ENCODE measurements around the gene PTP4A1. TPM values are rescaled to one million over a fixed set of nuclear protein-coding genes. Genes with fewer than 3 reads are reported as not detected.

PTP4A1 gene
- polyA plus RNA-seq, 1 donor (not counting 4 experiments of a cell fraction or from before 2014, with no cell fraction given): 65.7 TPM

DNA sequence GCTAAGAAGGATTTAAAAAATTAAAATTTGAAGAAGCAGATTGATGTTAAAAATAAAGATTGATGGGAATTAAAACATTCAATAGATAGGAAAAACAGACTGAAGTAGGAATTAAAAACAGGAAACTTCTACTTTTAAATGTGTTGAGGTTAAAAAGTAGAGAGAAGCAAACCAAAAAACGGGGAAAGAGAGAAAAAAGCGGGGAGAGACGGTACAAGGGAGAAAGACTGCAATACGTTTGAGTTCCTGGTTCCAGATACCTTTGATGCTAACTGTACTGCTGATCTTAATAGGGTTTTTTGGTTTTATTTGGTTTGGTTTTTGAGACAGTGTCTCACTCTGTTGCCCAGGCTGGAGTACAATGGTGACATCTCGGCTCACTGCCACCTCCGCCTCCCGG, 27.0 kb downstream of the PTP4A1 start:
- no peak for TF ChIP-seq EZH2 (IDR thresholded peaks at IDR 0.05; ENCODE audit: low read length)
- TF ChIP-seq, protein P1, sequence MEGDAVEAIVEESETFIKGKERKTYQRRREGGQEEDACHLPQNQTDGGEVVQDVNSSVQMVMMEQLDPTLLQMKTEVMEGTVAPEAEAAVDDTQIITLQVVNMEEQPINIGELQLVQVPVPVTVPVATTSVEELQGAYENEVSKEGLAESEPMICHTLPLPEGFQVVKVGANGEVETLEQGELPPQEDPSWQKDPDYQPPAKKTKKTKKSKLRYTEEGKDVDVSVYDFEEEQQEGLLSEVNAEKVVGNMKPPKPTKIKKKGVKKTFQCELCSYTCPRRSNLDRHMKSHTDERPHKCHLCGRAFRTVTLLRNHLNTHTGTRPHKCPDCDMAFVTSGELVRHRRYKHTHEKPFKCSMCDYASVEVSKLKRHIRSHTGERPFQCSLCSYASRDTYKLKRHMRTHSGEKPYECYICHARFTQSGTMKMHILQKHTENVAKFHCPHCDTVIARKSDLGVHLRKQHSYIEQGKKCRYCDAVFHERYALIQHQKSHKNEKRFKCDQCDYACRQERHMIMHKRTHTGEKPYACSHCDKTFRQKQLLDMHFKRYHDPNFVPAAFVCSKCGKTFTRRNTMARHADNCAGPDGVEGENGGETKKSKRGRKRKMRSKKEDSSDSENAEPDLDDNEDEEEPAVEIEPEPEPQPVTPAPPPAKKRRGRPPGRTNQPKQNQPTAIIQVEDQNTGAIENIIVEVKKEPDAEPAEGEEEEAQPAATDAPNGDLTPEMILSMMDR (optimal IDR thresholded peaks at IDR 0.05 in 1 of 3, IDR thresholded peaks at IDR 0.05 in 1 of 3, conservative IDR thresholded peaks at IDR 0.05 in 1 of 3; ENCODE audit: extremely low read depth in 1 of 3, insufficient read depth in 2 of 3, low read length in 3 of 3): no peak
- Histone ChIP-seq H3K9me1 (ENCODE audit: control insufficient read depth, extremely low read depth, insufficient read depth, low read length) (no peaks in the 10 kb centered on the region), H3K4me3 (ENCODE audit: control insufficient read depth in 2 of 3, extremely low read depth in 1 of 3, insufficient read depth in 2 of 3, low read depth in 1 of 3, low read length in 3 of 3) (no peak overlapping the region), H3K9ac (ENCODE audit: control insufficient read depth, extremely low read depth, insufficient read depth, low read length) (no peak overlapping the region), H3K9me3 (ENCODE audit: control insufficient read depth, low read depth, low read length) (no peaks in the 10 kb centered on the region), H3K4me1 (ENCODE audit: control insufficient read depth, extremely low read depth, insufficient read depth, low read length) (peaks cover 11% of the 10 kb centered on the region), H2AFZ (ENCODE audit: control insufficient read depth, low read length) (no peak overlapping the region), H3K36me3 (ENCODE audit: control insufficient read depth in 2 of 2, extremely low read depth in 1 of 2, insufficient read depth in 2 of 2, low read length in 2 of 2) (no peaks in the 10 kb centered on the region), H4K20me1 (ENCODE audit: control insufficient read depth, extremely low read depth, insufficient read depth, low read length) (no peaks in the 10 kb centered on the region), H3K4me2 (ENCODE audit: control insufficient read depth, extremely low read depth, insufficient read depth, low read depth, low read length) (no peak overlapping the region), H3K27ac (ENCODE audit: control insufficient read depth, insufficient read depth, low read length) (no peak overlapping the region), H3K27me3 (ENCODE audit: control insufficient read depth, extremely low read depth, insufficient read depth, low read length) (no peaks in the 10 kb centered on the region), H3K79me2 (ENCODE audit: control insufficient read depth, insufficient read depth, low read length) (no peaks in the 10 kb centered on the region)
- dilution Hi-C loops (cut with MboI; ENCODE audit: extremely low pct_ligation_motif_present, low sequenced_read_pairs): no loop called here
- FAIRE-seq (no peak), DNase-seq (ENCODE audit: low read depth, low spot score) (no peak)

DNA sequence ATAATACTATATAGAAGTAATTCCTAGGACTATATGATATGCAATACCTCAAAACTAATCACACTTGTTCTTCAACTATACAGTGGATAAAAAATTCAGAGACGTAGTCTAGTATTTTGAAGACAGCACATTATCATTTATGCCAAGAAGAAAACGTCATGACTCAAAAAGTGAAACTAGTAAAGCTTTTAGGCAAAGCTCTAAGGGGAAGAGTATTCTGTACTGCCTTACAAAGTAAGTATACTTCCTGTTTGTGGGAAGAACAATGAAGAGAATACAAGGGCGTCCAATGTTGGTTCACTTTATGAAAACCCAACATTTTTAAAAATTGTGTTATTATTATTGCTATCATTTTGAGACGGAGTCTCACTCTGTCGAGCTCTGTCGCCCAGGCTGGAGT, 27.9 kb downstream of the PTP4A1 start:
- TF ChIP-seq EZH2 (IDR thresholded peaks at IDR 0.05; ENCODE audit: low read length): no peak
- TF ChIP-seq, protein P1 (optimal IDR thresholded peaks at IDR 0.05 in 1 of 3, IDR thresholded peaks at IDR 0.05 in 1 of 3, conservative IDR thresholded peaks at IDR 0.05 in 1 of 3; ENCODE audit: extremely low read depth in 1 of 3, insufficient read depth in 2 of 3, low read length in 3 of 3): no peak
- FAIRE-seq (no peak), DNase-seq (ENCODE audit: low read depth, low spot score) (no peak)
- Histone ChIP-seq H3K4me1 (ENCODE audit: control insufficient read depth, extremely low read depth, insufficient read depth, low read length) (peaks cover 11% of the 10 kb centered on the region), H3K9ac (ENCODE audit: control insufficient read depth, extremely low read depth, insufficient read depth, low read length) (no peak overlapping the region), H3K36me3 (ENCODE audit: control insufficient read depth in 2 of 2, extremely low read depth in 1 of 2, insufficient read depth in 2 of 2, low read length in 2 of 2) (no peaks in the 10 kb centered on the region), H3K27ac (ENCODE audit: control insufficient read depth, insufficient read depth, low read length) (no peak overlapping the region), H3K9me3 (ENCODE audit: control insufficient read depth, low read depth, low read length) (no peaks in the 10 kb centered on the region), H2AFZ (ENCODE audit: control insufficient read depth, low read length) (no peak overlapping the region), H3K4me2 (ENCODE audit: control insufficient read depth, extremely low read depth, insufficient read depth, low read depth, low read length) (no peak overlapping the region), H3K9me1 (ENCODE audit: control insufficient read depth, extremely low read depth, insufficient read depth, low read length) (no peaks in the 10 kb centered on the region), H4K20me1 (ENCODE audit: control insufficient read depth, extremely low read depth, insufficient read depth, low read length) (no peaks in the 10 kb centered on the region), H3K4me3 (ENCODE audit: control insufficient read depth in 2 of 3, extremely low read depth in 1 of 3, insufficient read depth in 2 of 3, low read depth in 1 of 3, low read length in 3 of 3) (no peak overlapping the region), H3K79me2 (ENCODE audit: control insufficient read depth, insufficient read depth, low read length) (no peaks in the 10 kb centered on the region), H3K27me3 (ENCODE audit: control insufficient read depth, extremely low read depth, insufficient read depth, low read length) (no peaks in the 10 kb centered on the region)
- dilution Hi-C loops (cut with MboI; ENCODE audit: extremely low pct_ligation_motif_present, low sequenced_read_pairs): no loop called here

All from keratinocyte (primary cell).